IMR-90 (cell line): ENCODE measurements around the gene KIF6. TPM values are rescaled to one million over a fixed set of nuclear protein-coding genes. Genes with fewer than 3 reads are reported as not detected.

Source experiments
- ATAC-seq: fragments of 200-7000 bp; cut with Tn5 transposase; 2 replicates; pipeline ENCODE4 v1.9.1; 2020; ENCODE audit warnings: low read depth, mild to moderate bottlenecking, moderate library complexity
- BruUV-seq: library from RNA; stranded (reverse); fragments of 400-500 nt; replicated peaks from 2 replicates; lab custom pipeline; 2021; lab: Mats Ljungman, UMichigan
- CTCF ChIA-PET: fragments of 300-600 bp; formaldehyde crosslinking; extraction: SDS; loops from one replicate; lab custom pipeline; 2021; ENCODE audit warnings: antibody characterized with exemption; lab: Yijun Ruan, JAX
- POLR2A ChIA-PET: fragments of 300-600 bp; sonication (Branson Sonifier 250); formaldehyde crosslinking; loops from one replicate; lab custom pipeline; 2022; ENCODE audit warnings: antibody characterized with exemption; ENCODE audit not compliant: unreplicated experiment; lab: Charles Lee
- DNase-seq: peaks from one replicate; pipeline ENCODE4 v3.0.0; 2013
- H2AFZ ChIP-seq: replicated peaks from 2 replicates; pipeline ENCODE3; 2013; ENCODE audit warnings: low read length, mild to moderate bottlenecking; ENCODE audit not compliant: poor library complexity
- H2AK5ac ChIP-seq: 2 replicates; pipeline ENCODE4 v1.6.1; 2013; ENCODE audit warnings: low read depth, low read length, inconsistent platforms
- H2AK9ac ChIP-seq: replicated peaks from 2 replicates; pipeline ENCODE3; 2013; ENCODE audit warnings: mild to moderate bottlenecking, low read depth, low read length, moderate library complexity; ENCODE audit not compliant: poor library complexity
- H2BK120ac ChIP-seq: 2 replicates; pipeline ENCODE4 v1.6.1; 2013; ENCODE audit warnings: low read depth, low read length, inconsistent platforms
- H2BK15ac ChIP-seq: 3 replicates; pipeline ENCODE4 v1.6.1; 2013; ENCODE audit warnings: low read depth, low read length, inconsistent platforms
- H2BK20ac ChIP-seq: 2 replicates; pipeline ENCODE4 v1.6.1; 2013; ENCODE audit warnings: low read depth, mild to moderate bottlenecking, inconsistent platforms, low read length, moderate library complexity
- H2BK5ac ChIP-seq: 2 replicates; pipeline ENCODE4 v1.6.1; 2013; ENCODE audit warnings: mild to moderate bottlenecking, low read depth, low read length, inconsistent platforms; ENCODE audit not compliant: poor library complexity, severe bottlenecking
- H3K14ac ChIP-seq: replicated peaks from 2 replicates; pipeline ENCODE4 v1.6.1; 2013; ENCODE audit warnings: low read depth, low read length, inconsistent platforms
- H3K18ac ChIP-seq: 2 replicates; pipeline ENCODE4 v1.6.1; 2013; ENCODE audit warnings: low read depth, low read length, control low read depth
- H3K23ac ChIP-seq: 2 replicates; pipeline ENCODE4 v1.6.1; 2013; ENCODE audit warnings: low read depth, low read length, inconsistent platforms
- H3K27ac ChIP-seq: 2 replicates; pipeline ENCODE4 v1.5.1; 2013; ENCODE audit warnings: mild to moderate bottlenecking, control low read depth, low read length; ENCODE audit not compliant: insufficient read depth
- H3K27me3 ChIP-seq: 2 replicates; pipeline ENCODE4 v1.6.1; 2013; ENCODE audit warnings: low read length; ENCODE audit not compliant: control insufficient read depth, insufficient read depth
- H3K36me3 ChIP-seq: 2 replicates; pipeline ENCODE4 v1.6.1; 2013; ENCODE audit warnings: low read length, mixed read lengths; ENCODE audit not compliant: control insufficient read depth, insufficient read depth
- H3K4ac ChIP-seq: 2 replicates; pipeline ENCODE4 v1.6.1; 2013; ENCODE audit warnings: low read depth, low read length, inconsistent platforms
- H3K4me1 ChIP-seq: 2 replicates; pipeline ENCODE4 v1.6.1; 2013; ENCODE audit warnings: low read length, mixed read lengths; ENCODE audit not compliant: control insufficient read depth, insufficient read depth
- H3K4me2 ChIP-seq: 2 replicates; pipeline ENCODE4 v1.6.1; 2013; ENCODE audit warnings: low read depth, mild to moderate bottlenecking, control low read depth, low read length, moderate library complexity
- H3K4me3 ChIP-seq: 2 replicates; pipeline ENCODE4 v1.5.1; 2013; ENCODE audit warnings: low read depth, mild to moderate bottlenecking, control low read depth, low read length, moderate library complexity; ENCODE audit not compliant: insufficient read depth
- H3K56ac ChIP-seq: 2 replicates; pipeline ENCODE4 v1.6.1; 2013; ENCODE audit warnings: low read length, inconsistent platforms; ENCODE audit not compliant: insufficient read depth; ENCODE audit errors: extremely low read depth
- H3K79me1 ChIP-seq, 2 experiments: 2 replicates each; pipeline ENCODE4 v1.6.1; 2013; ENCODE audit warnings: low read length in 2 of 2, inconsistent platforms in 1 of 2, low read depth in 1 of 2
- H3K9ac ChIP-seq: 2 replicates; pipeline ENCODE4 v1.6.1; 2013; ENCODE audit warnings: low read depth, low read length, control low read depth
- H3K9me1 ChIP-seq: 2 replicates; pipeline ENCODE4 v1.6.1; 2013; ENCODE audit warnings: low read length, inconsistent platforms; ENCODE audit not compliant: insufficient read depth
- H3K9me3 ChIP-seq: 2 replicates; pipeline ENCODE4 v1.6.1; 2013; ENCODE audit warnings: low read length; ENCODE audit not compliant: control insufficient read depth, insufficient read depth
- H4K20me1 ChIP-seq: 2 replicates; pipeline ENCODE4 v1.6.1; 2013; ENCODE audit warnings: low read length, inconsistent platforms; ENCODE audit not compliant: insufficient read depth
- H4K5ac ChIP-seq: 2 replicates; pipeline ENCODE4 v1.6.1; 2013; ENCODE audit warnings: mild to moderate bottlenecking, low read depth, low read length, control low read depth
- H4K8ac ChIP-seq, 2 experiments: 2 replicates each; pipeline ENCODE4 v1.6.1; 2013; ENCODE audit warnings: low read depth in 2 of 2, low read length in 2 of 2, control low read depth in 1 of 2, inconsistent platforms in 1 of 2
- H4K91ac ChIP-seq: 2 replicates; pipeline ENCODE4 v1.6.1; 2013; ENCODE audit warnings: low read depth, low read length, inconsistent platforms; ENCODE audit not compliant: insufficient read depth
- CHD1 ChIP-seq: IDR thresholded peaks from 2 replicates; pipeline ENCODE4 v1.6.1; 2012; ENCODE audit warnings: low read depth, low read length, improper control_type of control experiment
- FOS ChIP-seq: fragments of 150-350 bp; IDR thresholded peaks from 2 replicates; pipeline ENCODE4 v1.6.1; 2016; ENCODE audit warnings: low read depth, low read length
- RCOR1 ChIP-seq: IDR thresholded peaks from 2 replicates; pipeline ENCODE4 v1.6.1; 2012; ENCODE audit warnings: mild to moderate bottlenecking, low read length, improper control_type of control experiment; ENCODE audit not compliant: insufficient replicate concordance
- RFX5 ChIP-seq: IDR thresholded peaks from 2 replicates; pipeline ENCODE4 v1.8.0; 2012; ENCODE audit warnings: low read depth, mild to moderate bottlenecking, low read length, moderate library complexity
- WGBS, 2 experiments: methylation state at CpG; one replicate each; pipeline versions ENCODE4 v1.1.5 to v1.1.7; 2013; ENCODE audit warnings: missing lambda C conversion rate in 2 of 2; ENCODE audit not compliant: insufficient read length in 1 of 2; ENCODE audit errors: extremely low coverage in 2 of 2; 5-methylcytosine and 5-hydroxymethylcytosine counted together
- dilution Hi-C: fragments of 300-500 bp; cut with HindIII; formaldehyde crosslinking; loops from one replicate; pipeline ENCODE4 v1.14.3; 2018; ENCODE audit warnings: low sequenced_read_pairs; ENCODE audit not compliant: unreplicated experiment
- in situ Hi-C: fragments of 300-500 bp; cut with MboI; formaldehyde crosslinking; loops from 3 replicates; pipeline ENCODE4 v1.14.3; 2019; ENCODE audit warnings: low sequenced_read_pairs, inconsistent platforms, mixed read lengths
- intact Hi-C: fragments of 100-400 bp; cut with micrococcal nuclease; formaldehyde crosslinking; loops from 2 replicates; pipeline ENCODE4 v1.10.0; 2022
- polyA plus RNA-seq, 3 experiments: library from polyadenylated mRNA; depleted of rRNA; stranded (reverse); fragments of >200 nt; gene quantifications; 2 replicates each; pipeline ENCODE4 v1.2.3, GENCODE V29; 2012; ENCODE audit warnings: low replicate concordance in 1 of 3
- total RNA-seq: library from RNA; depleted of rRNA; stranded (reverse); fragments of >200 nt; gene quantifications from 2 replicates; pipeline ENCODE4 v1.2.3, GENCODE V29; 2012

KIF6 gene
- total and polyA plus RNA-seq, 2 of the 4 experiments (the other 2 are of a cell fraction), result under 0.01 to 0.10 TPM

- no peak overlapping the region for H4K91ac ChIP-seq
- H3K23ac ChIP-seq, result no peak overlapping the region
- H3K4me1 ChIP-seq, result no peaks in the 10 kb centered on the region
- no peak overlapping the region for H2BK120ac ChIP-seq
- TF ChIP-seq RCOR1, result no peak
- no peak for TF ChIP-seq CHD1
- TF ChIP-seq FOS, result no peak
- TF ChIP-seq RFX5, result no peak
- H3K9ac ChIP-seq, result no peak overlapping the region
- no peak overlapping the region for H3K56ac ChIP-seq
- ChIA-PET CTCF (no interaction called here), POLR2A (no interaction called here)
- no peaks in the 10 kb centered on the region for H3K9me1 ChIP-seq
- H3K4me2 ChIP-seq, result no peak overlapping the region
- BruUV-seq, result no TSS peak
- no peak overlapping the region for H2AK9ac ChIP-seq
- H2AK5ac ChIP-seq, result no peak overlapping the region
- H3K14ac ChIP-seq, result no peak overlapping the region
- no peak overlapping the region for H4K5ac ChIP-seq
- H3K18ac ChIP-seq, result no peak overlapping the region
- H3K4me3 ChIP-seq, result no peak overlapping the region
- H4K8ac ChIP-seq, result no peak overlapping the region
- intact Hi-C loops, result no loop called here
- H2BK20ac ChIP-seq, result no peak overlapping the region
- H3K79me1 ChIP-seq, result no peaks in the 10 kb centered on the region
- no peak for DNase-seq
- H3K27me3 ChIP-seq, result no peaks in the 10 kb centered on the region
- H2BK15ac ChIP-seq, result no peak overlapping the region
- no peaks in the 10 kb centered on the region for H3K9me3 ChIP-seq
- dilution Hi-C loops, result no loop called here
- H3K36me3 ChIP-seq, result no peaks in the 10 kb centered on the region
- no peak overlapping the region for H2BK5ac ChIP-seq
- no peak overlapping the region for H3K4ac ChIP-seq
- no peak overlapping the region for H3K27ac ChIP-seq
- no CpG with 5 or more reads among the region's 1 CpG for WGBS, 2 experiments
- no peaks in the 10 kb centered on the region for H4K20me1 ChIP-seq
- no peak overlapping the region for H2AFZ ChIP-seq
- in situ Hi-C loops, result no loop called here
- ATAC-seq, result no peak
Measured at GRCh38 chr6:39404312-39404711, 320.9 kb downstream of the KIF6 start.
